CD4-positive, CD25-positive, alpha-beta regulatory T cell (primary cell): ENCODE data around the gene SUPT6H. TPM values are rescaled to one million over a fixed set of nuclear protein-coding genes. Genes with fewer than 3 reads are reported as not detected.

Source experiments
- ATAC-seq, 2 donors: fragments of 150-1000 bp; cut with Tn5 transposase; one replicate each; pipeline ENCODE4 v1.10.0; 2021; ENCODE audit warnings: low read depth in 2 of 2, moderate number of reproducible peaks in 2 of 2, moderate library complexity in 1 of 2
- DNase-seq, 3 donors: peaks; one replicate each; pipeline versions ENCODE4 v3.0.0 to v3.0.0-alpha.2; 2012 to 2022; ENCODE audit warnings: mixed read lengths in 1 of 3
- H3K27ac ChIP-seq: one replicate; pipeline ENCODE4 v1.7.0; 2013; ENCODE audit warnings: mild to moderate bottlenecking, low read length; ENCODE audit not compliant: insufficient read depth, poor library complexity, severe bottlenecking
- H3K27me3 ChIP-seq: one replicate; pipeline ENCODE4 v1.7.0; 2013; ENCODE audit warnings: low read length; ENCODE audit not compliant: control insufficient read depth, insufficient read depth
- H3K36me3 ChIP-seq: one replicate; pipeline ENCODE4 v1.7.0; 2013; ENCODE audit warnings: mild to moderate bottlenecking, low read length, moderate library complexity; ENCODE audit not compliant: control insufficient read depth, insufficient read depth
- H3K4me1 ChIP-seq: 2 replicates; pipeline ENCODE4 v1.7.0; 2013; ENCODE audit warnings: mild to moderate bottlenecking, low read length; ENCODE audit not compliant: insufficient read depth, control insufficient read depth, poor library complexity, severe bottlenecking
- H3K4me3 ChIP-seq: one replicate; pipeline ENCODE4 v1.7.0; 2013; ENCODE audit warnings: low read depth, mild to moderate bottlenecking, low read length, moderate library complexity
- H3K9me3 ChIP-seq, 2 experiments: 1 replicate in 1 of 2; 2 replicates in 1 of 2; pipeline ENCODE4 v1.7.0; 2013; ENCODE audit warnings: low read length in 2 of 2, mild to moderate bottlenecking in 1 of 2, moderate library complexity in 1 of 2; ENCODE audit not compliant: control insufficient read depth in 2 of 2
- H3K27ac Mint-ChIP-seq, 3 donors: one replicate each; pipeline ENCODE4 v1.8.0; 2020 to 2022; ENCODE audit warnings: mild to moderate bottlenecking in 3 of 3, mixed read lengths in 3 of 3, moderate library complexity in 2 of 3
- H3K27me3 Mint-ChIP-seq: one replicate; pipeline ENCODE4 v1.8.0; 2022; ENCODE audit warnings: mild to moderate bottlenecking, mixed read lengths
- H3K36me3 Mint-ChIP-seq: one replicate; pipeline ENCODE4 v1.8.0; 2020; ENCODE audit warnings: mixed read lengths
- H3K4me1 Mint-ChIP-seq, 4 donors: one replicate each; pipeline ENCODE4 v1.8.0; 2020 to 2022; ENCODE audit warnings: mixed read lengths in 4 of 4, mild to moderate bottlenecking in 1 of 4
- H3K4me3 Mint-ChIP-seq, 4 donors: one replicate each; pipeline ENCODE4 v1.8.0; 2020 to 2022; ENCODE audit warnings: mild to moderate bottlenecking in 4 of 4, mixed read lengths in 4 of 4, moderate library complexity in 3 of 4
- H3K9me3 Mint-ChIP-seq, 7 donors: one replicate each; pipeline ENCODE4 v1.8.0; 2020 to 2022; ENCODE audit warnings: mixed read lengths in 7 of 7, mild to moderate bottlenecking in 3 of 7, moderate library complexity in 2 of 7
- polyA plus RNA-seq, 4 donors: library from polyadenylated mRNA; unstranded; fragments of 300-500 nt; fragmentation: Illumina TruSeq; gene quantifications; one replicate each; pipeline ENCODE4 v1.2.3, GENCODE V29; 2021
- total RNA-seq: library from RNA; stranded (reverse); gene quantifications from one replicate; pipeline ENCODE4 v1.2.3, GENCODE V29; 2022

SUPT6H gene
- total and polyA plus RNA-seq, 5 donors from 2014 or later: 8.3 to 167 (median 8.9) TPM

- ATAC-seq (no peak), DNase-seq (no peak)
- peak overlapping the region in 1 of 4 donors; percentile 26 for H3K4me3 Mint-ChIP-seq
- H3K9me3 ChIP-seq: no peaks in the 10 kb centered on the region
- no peak overlapping the region for H3K4me3 ChIP-seq
- no peak overlapping the region for H3K27ac ChIP-seq
- H3K27me3 ChIP-seq: no peaks in the 10 kb centered on the region
- peaks cover 59% of the 10 kb centered on the region for H3K36me3 ChIP-seq
- H3K4me1 Mint-ChIP-seq: peaks cover 12 to 56% (median 36%) of the 10 kb centered on the region in 4 donors
- no peaks in the 10 kb centered on the region for H3K27me3 Mint-ChIP-seq
- H3K27ac Mint-ChIP-seq: no peak overlapping the region
- no peaks in the 10 kb centered on the region for H3K9me3 Mint-ChIP-seq
- H3K36me3 Mint-ChIP-seq: peaks cover 45% of the 10 kb centered on the region
- peaks cover 34% of the 10 kb centered on the region for H3K4me1 ChIP-seq
Observed at GRCh38 chr17:28641579-28641978, 20.4 kb upstream of the SUPT6H start.

GRCh38 chr17:28643983-28644786 lies 17.8 kb upstream of the SUPT6H start:
- H3K9me3 ChIP-seq: no peaks in the 10 kb centered on the region
- H3K36me3 ChIP-seq: peaks cover 43% of the 10 kb centered on the region
- Mint-ChIP-seq H3K36me3 (peaks cover 31% of the 10 kb centered on the region), H3K4me1 (peaks cover 17 to 62% (median 38%) of the 10 kb centered on the region in 4 donors), H3K4me3 (peak overlapping the region; percentile 92 to 98 (median 93)), H3K9me3 (no peaks in the 10 kb centered on the region), H3K27me3 (no peaks in the 10 kb centered on the region), H3K27ac (peak overlapping the region; percentile 93 to 96 (median 95))
- peak overlapping the region; percentile 94 for H3K27ac ChIP-seq
- peak overlapping the region; percentile 84 for H3K4me3 ChIP-seq
- no peak for ATAC-seq
- peak in 1 of 3 donors; percentile 52 for DNase-seq
- H3K4me1 ChIP-seq: peaks cover 41% of the 10 kb centered on the region
- no peaks in the 10 kb centered on the region for H3K27me3 ChIP-seq

GRCh38 chr17:28644787-28645575 lies 17.0 kb upstream of the SUPT6H start, which contains the start of gene BLTP2:
BLTP2 (minus strand) TSS chr17:28645158; CDS start chr17:28645056, 102 bp downstream.
- Mint-ChIP-seq H3K27me3 (no peaks in the 10 kb centered on the region), H3K36me3 (peaks cover 25% of the 10 kb centered on the region), H3K4me1 (peaks cover 17 to 55% (median 36%) of the 10 kb centered on the region in 4 donors), H3K27ac (peak within 1 kb of the TSS; percentile 95 to 99 (median 99)), H3K9me3 (no peaks in the 10 kb centered on the region), H3K4me3 (peak within 1 kb of the TSS; percentile 92 to 98 (median 93))
- no peaks in the 10 kb centered on the region for H3K27me3 ChIP-seq
- peaks cover 41% of the 10 kb centered on the region for H3K4me1 ChIP-seq
- ATAC-seq (peak; percentile 98), DNase-seq (peak; percentile 93 to 98 (median 95))
- H3K4me3 ChIP-seq: peak within 1 kb of the TSS; percentile 85
- peaks cover 36% of the 10 kb centered on the region for H3K36me3 ChIP-seq
- H3K27ac ChIP-seq: peak within 1 kb of the TSS; percentile 94
- H3K9me3 ChIP-seq: no peaks in the 10 kb centered on the region

DNA sequence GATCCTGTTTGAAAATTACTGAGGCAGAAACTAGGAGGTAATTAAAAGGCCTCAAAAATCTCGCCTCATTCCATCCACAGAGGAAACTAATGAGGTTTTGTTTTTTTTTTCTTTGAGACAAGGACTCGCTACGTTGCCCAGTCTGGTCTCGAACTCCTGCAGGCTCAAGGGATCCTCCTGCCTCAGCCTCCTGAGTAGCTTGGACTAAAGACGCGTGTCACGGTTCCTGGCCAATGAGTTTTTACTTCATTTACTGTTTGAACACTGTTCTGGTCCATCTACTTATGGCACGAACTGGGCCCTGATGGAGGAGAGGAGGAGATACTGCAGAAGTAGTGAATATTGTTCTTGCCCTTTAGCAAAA lies 16.4 kb upstream of the SUPT6H start:
- H3K27me3 ChIP-seq: no peaks in the 10 kb centered on the region
- peaks cover 21% of the 10 kb centered on the region for H3K36me3 Mint-ChIP-seq
- no peaks in the 10 kb centered on the region for H3K9me3 ChIP-seq
- peak overlapping the region; percentile 94 for H3K27ac ChIP-seq
- H3K9me3 Mint-ChIP-seq: no peaks in the 10 kb centered on the region
- ATAC-seq: no peak
- no peak for DNase-seq
- H3K4me3 ChIP-seq: peak overlapping the region; percentile 85
- H3K4me1 ChIP-seq: peaks cover 41% of the 10 kb centered on the region
- H3K27me3 Mint-ChIP-seq: no peaks in the 10 kb centered on the region
- peaks cover 31% of the 10 kb centered on the region for H3K36me3 ChIP-seq
- peak overlapping the region; percentile 76 to 99 (median 95) for H3K27ac Mint-ChIP-seq
- H3K4me1 Mint-ChIP-seq: peaks cover 17 to 52% (median 35%) of the 10 kb centered on the region in 4 donors
- H3K4me3 Mint-ChIP-seq: peak overlapping the region; percentile 84 to 95 (median 92)

GRCh38 chr17:28646039-28646754 lies 15.8 kb upstream of the SUPT6H start:
- peak overlapping the region; percentile 95 to 99 (median 99) for H3K27ac Mint-ChIP-seq
- no peaks in the 10 kb centered on the region for H3K9me3 Mint-ChIP-seq
- Histone ChIP-seq H3K9me3 (no peaks in the 10 kb centered on the region), H3K27me3 (no peaks in the 10 kb centered on the region), H3K36me3 (peaks cover 30% of the 10 kb centered on the region), H3K27ac (peak overlapping the region; percentile 94), H3K4me1 (peaks cover 41% of the 10 kb centered on the region), H3K4me3 (peak overlapping the region; percentile 85)
- H3K4me3 Mint-ChIP-seq: peak overlapping the region; percentile 84 to 95 (median 92)
- ATAC-seq: no peak
- peak in 1 of 3 donors; percentile 7 for DNase-seq
- peaks cover 18 to 50% (median 34%) of the 10 kb centered on the region in 4 donors for H3K4me1 Mint-ChIP-seq
- peaks cover 19% of the 10 kb centered on the region for H3K36me3 Mint-ChIP-seq
- H3K27me3 Mint-ChIP-seq: no peaks in the 10 kb centered on the region

DNA sequence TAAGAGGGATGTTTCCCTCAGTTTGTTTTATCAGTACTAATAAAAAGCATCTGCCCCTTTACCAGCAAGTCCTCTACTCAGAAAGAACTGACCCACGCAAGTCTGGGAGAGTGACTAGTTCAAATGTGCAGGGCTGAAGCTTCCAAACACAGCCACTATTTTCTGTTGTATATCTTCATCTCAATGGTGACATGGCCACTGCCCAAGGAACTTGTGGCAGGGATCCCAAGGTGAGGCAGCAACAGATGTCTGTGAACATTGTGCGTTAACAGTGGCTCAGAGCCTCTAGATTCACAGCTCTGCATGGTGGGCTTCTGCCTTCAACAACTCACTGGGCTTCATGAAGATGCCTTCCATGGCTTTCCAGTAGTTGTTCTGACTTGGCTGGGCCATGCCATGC lies 13.3 kb upstream of the SUPT6H start:
- Mint-ChIP-seq H3K27me3 (no peaks in the 10 kb centered on the region), H3K4me3 (peak overlapping the region in 1 of 4 donors; percentile 49), H3K4me1 (peaks cover 26 to 38% (median 29%) of the 10 kb centered on the region in 4 donors), H3K9me3 (no peaks in the 10 kb centered on the region), H3K27ac (peak overlapping the region in 1 of 3 donors; percentile 38), H3K36me3 (peaks cover 19% of the 10 kb centered on the region)
- H3K9me3 ChIP-seq: no peaks in the 10 kb centered on the region
- no peaks in the 10 kb centered on the region for H3K27me3 ChIP-seq
- DNase-seq: no peak
- peaks cover 29% of the 10 kb centered on the region for H3K4me1 ChIP-seq
- H3K36me3 ChIP-seq: peaks cover 35% of the 10 kb centered on the region
- no peak overlapping the region for H3K27ac ChIP-seq
- ATAC-seq: no peak
- no peak overlapping the region for H3K4me3 ChIP-seq

GRCh38 chr17:28655160-28655559 lies 6.8 kb upstream of the SUPT6H start:
- no peak overlapping the region for H3K27ac ChIP-seq
- H3K4me1 Mint-ChIP-seq: peaks cover 8 to 33% (median 21%) of the 10 kb centered on the region in 4 donors
- no peaks in the 10 kb centered on the region for H3K27me3 ChIP-seq
- no peak overlapping the region for H3K4me3 ChIP-seq
- H3K27me3 Mint-ChIP-seq: no peaks in the 10 kb centered on the region
- no peaks in the 10 kb centered on the region for H3K9me3 Mint-ChIP-seq
- H3K4me3 Mint-ChIP-seq: peak overlapping the region in 1 of 4 donors; percentile 41
- H3K36me3 Mint-ChIP-seq: peaks cover 9% of the 10 kb centered on the region
- ATAC-seq: no peak
- peaks cover under 1% of the 10 kb centered on the region for H3K4me1 ChIP-seq
- H3K27ac Mint-ChIP-seq: peak overlapping the region in 1 of 3 donors; percentile 56
- DNase-seq: no peak
- H3K36me3 ChIP-seq: peaks cover 46% of the 10 kb centered on the region
- no peaks in the 10 kb centered on the region for H3K9me3 ChIP-seq
